Fibroblast of lung (primary cell): Measurements from ENCODE around the gene RYR2.

ENCODE experiments used
- EZH2 ChIP-seq: IDR thresholded peaks from 2 replicates; pipeline ENCODE4 v1.5.1; 2012; ENCODE audit warnings: low read length, control low read depth, mild to moderate bottlenecking; ENCODE audit errors: missing control alignments
- TF ChIP-seq, protein P1 (sequence below), 2 donors: IDR thresholded peaks in 1 of 2; conservative IDR thresholded peaks in 1 of 2; 1 replicate in 1 of 2; 2 replicates in 1 of 2; pipeline ENCODE4 v1.5.1; 2011 to 2012; ENCODE audit warnings: low read length in 2 of 2, control low read depth in 1 of 2, inconsistent platforms in 1 of 2, low read depth in 1 of 2, mild to moderate bottlenecking in 1 of 2

DNA sequence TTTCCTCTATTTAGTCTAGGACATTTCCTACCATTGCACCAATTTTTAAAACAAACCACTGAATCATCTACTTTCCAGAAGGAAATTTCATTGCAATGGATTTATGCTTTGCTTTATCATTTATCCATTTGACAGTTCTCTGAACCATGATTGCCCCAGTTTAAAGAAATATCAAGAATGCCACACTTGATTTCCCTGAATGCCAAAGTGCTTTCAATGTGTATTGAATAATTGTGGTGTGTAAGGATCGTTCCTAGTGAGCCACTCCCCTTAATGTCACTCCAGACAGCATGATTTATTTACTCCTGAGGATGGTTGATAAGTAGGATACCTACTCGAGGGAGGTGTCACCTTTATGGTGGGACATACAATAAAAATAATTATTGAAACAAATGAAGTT, 169.6 kb downstream of the RYR2 start:
- TF ChIP-seq, protein P1, sequence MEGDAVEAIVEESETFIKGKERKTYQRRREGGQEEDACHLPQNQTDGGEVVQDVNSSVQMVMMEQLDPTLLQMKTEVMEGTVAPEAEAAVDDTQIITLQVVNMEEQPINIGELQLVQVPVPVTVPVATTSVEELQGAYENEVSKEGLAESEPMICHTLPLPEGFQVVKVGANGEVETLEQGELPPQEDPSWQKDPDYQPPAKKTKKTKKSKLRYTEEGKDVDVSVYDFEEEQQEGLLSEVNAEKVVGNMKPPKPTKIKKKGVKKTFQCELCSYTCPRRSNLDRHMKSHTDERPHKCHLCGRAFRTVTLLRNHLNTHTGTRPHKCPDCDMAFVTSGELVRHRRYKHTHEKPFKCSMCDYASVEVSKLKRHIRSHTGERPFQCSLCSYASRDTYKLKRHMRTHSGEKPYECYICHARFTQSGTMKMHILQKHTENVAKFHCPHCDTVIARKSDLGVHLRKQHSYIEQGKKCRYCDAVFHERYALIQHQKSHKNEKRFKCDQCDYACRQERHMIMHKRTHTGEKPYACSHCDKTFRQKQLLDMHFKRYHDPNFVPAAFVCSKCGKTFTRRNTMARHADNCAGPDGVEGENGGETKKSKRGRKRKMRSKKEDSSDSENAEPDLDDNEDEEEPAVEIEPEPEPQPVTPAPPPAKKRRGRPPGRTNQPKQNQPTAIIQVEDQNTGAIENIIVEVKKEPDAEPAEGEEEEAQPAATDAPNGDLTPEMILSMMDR (conservative IDR thresholded peaks at IDR 0.05 in 1 of 2, IDR thresholded peaks at IDR 0.05 in 1 of 2; ENCODE audit: low read depth in 1 of 2, low read length in 2 of 2): no peak
- TF ChIP-seq EZH2: no peak
